ENCODE results near the gene ARHGEF38.

DNA sequence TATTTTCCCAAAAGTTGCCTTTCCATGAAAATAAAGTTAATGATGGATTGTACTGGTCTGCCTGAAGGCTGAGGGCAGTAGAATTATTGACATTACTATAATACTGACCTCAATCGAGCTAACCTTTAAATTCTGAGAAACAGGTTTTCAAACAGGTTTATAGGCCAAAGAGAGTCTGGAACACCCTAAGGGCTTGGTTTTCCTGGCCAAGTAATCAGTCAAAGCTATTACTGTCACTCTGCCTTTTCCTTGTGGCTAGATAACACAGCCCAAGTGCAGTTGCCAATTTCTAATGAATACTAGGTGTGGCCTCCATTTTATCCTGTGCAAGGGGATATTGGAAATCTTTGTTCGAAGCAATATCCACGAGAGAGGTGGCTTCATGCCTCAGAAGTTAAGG, 80.8 kb downstream of the ARHGEF38 start:
- TF ChIP-seq POLR2A (IDR thresholded peaks at IDR 0.05; ENCODE audit: low read depth, low read length), result no peak
- no peak for TF ChIP-seq SPI1 (IDR thresholded peaks at IDR 0.05; ENCODE audit: low read depth, low read length)
- no peak for TF ChIP-seq POLR2AphosphoS5 (IDR thresholded peaks at IDR 0.05; ENCODE audit: low read depth, low read length)
- no peak for TF ChIP-seq TAF1 (IDR thresholded peaks at IDR 0.05; ENCODE audit: low read depth, low read length)

Measured in GM12891 (cell line).